PC-3 (cell line): ENCODE results near the gene CDH22.

Experiments
- EZH2 ChIP-seq: fragments of 300-600 bp; sonication (generic); IDR thresholded peaks from one replicate; pipeline ENCODE4 v1.6.1; 2017; ENCODE audit warnings: antibody characterized with exemption, mild to moderate bottlenecking, low read length; ENCODE audit not compliant: unreplicated experiment
- EZH2phosphoT487 ChIP-seq: fragments of 300-600 bp; sonication (generic); IDR thresholded peaks from 2 replicates; pipeline ENCODE4 v1.6.1; 2018; ENCODE audit warnings: mild to moderate bottlenecking, antibody characterized with exemption, low read length, borderline replicate concordance

- TF ChIP-seq EZH2phosphoT487, result no peak
- no peak for TF ChIP-seq EZH2
Observed at GRCh38 chr20:46191611-46192010, 116.7 kb downstream of the CDH22 start.
